Esophagus (tissue), 2 donors: ENCODE measurements around the gene DECR2. TPM values are rescaled to one million over a fixed set of nuclear protein-coding genes. Genes with fewer than 3 reads are reported as not detected.
"Not testable (repeated sequence)": the region's sequence is repeated elsewhere in the genome, so short reads cannot be mapped to it uniquely, and the experiment has no call there.

ENCODE experiments used
- H3K27ac ChIP-seq, 2 donors: one replicate each; pipeline ENCODE4 v1.5.1; 2013; ENCODE audit warnings: low read depth in 2 of 2, mild to moderate bottlenecking in 2 of 2, inconsistent platforms in 1 of 2, low read length in 1 of 2, moderate library complexity in 1 of 2
- H3K27me3 ChIP-seq, 2 donors: one replicate each; pipeline ENCODE4 v1.6.1; 2013; ENCODE audit warnings: low read length in 2 of 2, control low read depth in 1 of 2, mild to moderate bottlenecking in 1 of 2; ENCODE audit not compliant: insufficient read depth in 2 of 2, control insufficient read depth in 1 of 2
- H3K36me3 ChIP-seq, 2 donors: one replicate each; pipeline ENCODE4 v1.6.1; 2013; ENCODE audit warnings: low read length in 1 of 2; ENCODE audit not compliant: control insufficient read depth in 2 of 2, insufficient read depth in 2 of 2
- H3K4me1 ChIP-seq, 2 donors: one replicate each; pipeline ENCODE4 v1.6.1; 2013; ENCODE audit warnings: low read length in 1 of 2; ENCODE audit not compliant: control insufficient read depth in 2 of 2, insufficient read depth in 2 of 2
- H3K4me3 ChIP-seq, 2 donors: one replicate each; pipeline ENCODE4 v1.5.1; 2013; ENCODE audit warnings: low read length in 2 of 2, mild to moderate bottlenecking in 2 of 2, low read depth in 1 of 2, moderate library complexity in 1 of 2
- H3K9me3 ChIP-seq, 2 donors: one replicate each; pipeline ENCODE4 v1.6.1; 2013; ENCODE audit warnings: mild to moderate bottlenecking in 2 of 2, low read depth in 1 of 2, low read length in 1 of 2, moderate library complexity in 1 of 2; ENCODE audit not compliant: control insufficient read depth in 2 of 2, insufficient read depth in 1 of 2
- WGBS, 2 donors: extraction: QIAGEN DNeasy Blood & Tissue Kit; methylation state at CpG; one replicate each; pipeline ENCODE4 v1.1.7; 2013; 5-methylcytosine and 5-hydroxymethylcytosine counted together
- polyA plus RNA-seq, 2 donors: library from polyadenylated mRNA; stranded (reverse); fragments of 200-250 nt; gene quantifications; one replicate each; pipeline ENCODE4 v1.2.3, GENCODE V29; 2013
- donor health status: healthy with polysubstance abuse.
- donor health status: Bipolar disorder and iron deficiency.

The DECR2 gene
- polyA plus RNA-seq, 2 donors, result 15.0 to 24.2 TPM

DNA sequence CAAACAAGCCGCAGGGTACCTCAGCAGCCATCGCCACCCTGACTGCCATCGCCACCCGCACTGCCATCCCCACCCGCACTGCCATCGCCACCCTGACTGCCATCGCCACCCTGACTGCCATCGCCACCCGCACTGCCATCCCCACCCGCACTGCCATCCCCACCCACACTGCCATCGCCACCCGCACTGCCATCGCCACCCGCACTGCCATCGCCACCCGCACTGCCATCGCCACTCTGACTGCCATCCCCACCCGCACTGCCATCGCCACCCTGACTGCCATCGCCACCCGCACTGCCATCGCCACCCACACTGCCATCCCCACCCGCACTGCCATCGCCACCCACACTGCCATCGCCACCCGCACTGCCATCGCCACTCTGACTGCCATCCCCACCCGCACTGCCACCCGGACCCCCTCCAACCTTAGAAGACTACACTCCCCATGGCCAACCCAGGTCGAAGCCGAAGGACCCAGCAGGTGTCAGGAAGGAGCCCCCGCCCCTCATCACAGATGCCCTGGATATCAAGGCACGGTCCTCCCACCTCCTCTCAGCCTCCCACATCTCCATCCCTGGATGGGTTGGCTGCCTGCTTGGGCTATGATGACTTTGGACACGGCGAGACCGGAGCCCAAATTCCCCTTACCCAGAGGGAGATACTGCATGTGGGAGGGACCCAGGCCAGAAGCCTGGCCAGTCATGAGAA is 23.4 kb upstream of the DECR2 start:
- not testable (repeated sequence) for H3K4me3 ChIP-seq, H3K27me3 ChIP-seq, H3K27ac ChIP-seq, H3K9me3 ChIP-seq
- Histone ChIP-seq H3K4me1 (peaks cover 0 to 18% of the 10 kb centered on the region in 2 donors), H3K36me3 (peaks cover 0 to 41% of the 10 kb centered on the region in 2 donors)
- WGBS, 2 donors, result 92 to 93% methylated on average over 35 to 36 of the region's 36 CpGs

- Histone ChIP-seq H3K27me3 (no peaks in the 10 kb centered on the region), H3K36me3 (peaks cover 0 to 36% of the 10 kb centered on the region in 2 donors), H3K4me3 (no peak overlapping the region), H3K27ac (no peak overlapping the region), H3K4me1 (peaks cover 0 to 19% of the 10 kb centered on the region in 2 donors), H3K9me3 (no peaks in the 10 kb centered on the region)
- 59 to 70% methylated on average over 14 of the region's 14 CpGs for WGBS, 2 donors
Measured at GRCh38 chr16:378821-379182, 22.9 kb upstream of the DECR2 start.

DNA sequence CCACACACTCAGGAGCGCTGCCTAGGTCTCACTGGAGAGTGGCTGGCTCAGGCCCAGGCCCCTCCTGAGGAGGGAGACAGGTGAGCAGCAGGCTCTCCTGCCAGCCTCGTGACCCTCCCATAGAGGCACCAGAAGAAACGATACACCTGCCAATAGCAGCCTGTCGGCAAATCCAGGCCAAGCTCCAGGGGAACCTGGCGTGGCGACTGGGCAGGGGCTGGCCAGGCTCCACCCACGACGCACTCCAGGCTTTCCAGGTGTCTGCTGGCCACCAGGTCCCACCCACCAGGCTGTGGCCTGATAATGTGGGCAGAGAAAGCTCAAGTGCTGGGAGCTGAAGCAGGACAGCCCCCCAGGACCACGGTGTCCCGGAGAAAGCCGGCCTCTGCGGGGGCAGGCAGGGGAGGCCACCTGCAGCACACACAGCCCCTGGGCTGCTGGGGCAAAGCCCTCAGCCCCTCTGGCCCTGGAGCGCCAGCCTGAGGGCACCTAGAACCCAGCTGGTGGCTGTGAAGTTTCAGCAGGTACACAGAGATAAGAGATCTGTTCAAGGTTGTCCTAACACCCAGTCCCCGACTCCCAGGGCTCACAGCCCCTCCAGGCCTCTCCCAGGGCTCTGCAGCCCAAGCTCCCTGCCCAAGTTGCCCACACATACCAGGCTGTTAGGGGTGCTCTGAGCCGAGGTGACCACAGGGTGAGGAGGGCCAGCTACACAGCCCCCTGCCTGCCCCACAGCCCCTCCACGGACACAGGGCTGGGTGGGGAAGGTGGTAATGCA is 22.3 kb upstream of the DECR2 start:
- Histone ChIP-seq H3K36me3 (peaks cover 0 to 30% of the 10 kb centered on the region in 2 donors), H3K4me3 (no peak overlapping the region), H3K27ac (no peak overlapping the region), H3K4me1 (peaks cover 0 to 19% of the 10 kb centered on the region in 2 donors), H3K27me3 (no peaks in the 10 kb centered on the region), H3K9me3 (no peaks in the 10 kb centered on the region)
- 54 to 71% methylated on average over 15 to 16 of the region's 16 CpGs for WGBS, 2 donors

DNA sequence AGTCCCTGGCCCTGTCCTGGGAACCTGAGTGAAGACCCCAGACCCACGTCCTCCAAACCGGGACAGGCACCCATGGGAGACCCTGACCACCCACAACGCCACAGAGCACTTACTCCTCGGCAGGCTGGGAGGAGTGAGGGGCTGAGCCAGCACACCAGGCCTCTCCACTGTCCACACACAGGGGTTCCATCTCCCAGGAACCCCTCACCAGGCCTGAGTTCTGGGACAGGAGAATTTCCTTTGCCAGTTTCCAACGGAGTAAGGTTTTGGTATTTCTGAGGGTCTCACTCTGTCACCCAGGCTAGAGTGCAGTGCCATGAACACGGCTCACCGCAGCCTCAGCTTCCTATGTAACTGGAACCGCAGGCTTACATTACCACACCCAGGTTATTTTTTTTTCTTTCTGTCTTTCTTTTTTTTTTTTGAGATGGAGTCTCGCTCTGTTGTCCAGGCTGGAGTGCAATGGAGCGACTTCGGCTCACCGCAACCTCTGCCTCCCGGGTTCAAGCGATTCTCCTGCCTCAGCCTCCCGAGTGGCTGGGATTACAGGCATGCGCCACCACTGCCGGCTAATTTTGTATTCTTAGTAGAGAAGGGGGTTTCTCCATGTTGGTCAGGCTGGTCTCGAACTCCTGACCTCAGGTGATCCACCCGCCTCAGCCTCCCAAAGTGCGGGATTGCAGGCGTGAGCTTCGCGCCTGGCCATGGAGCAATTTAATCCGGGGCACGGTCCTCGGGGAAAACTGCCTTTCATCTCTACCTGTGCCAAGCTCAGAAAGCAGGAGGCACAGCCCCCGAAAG is 21.5 kb upstream of the DECR2 start:
- Histone ChIP-seq H3K4me1 (peaks cover 0 to 19% of the 10 kb centered on the region in 2 donors), H3K4me3 (peak overlapping the region; percentile 61 to 70), H3K27ac (no peak overlapping the region)

GRCh38 chr16:380762-381011 is 21.0 kb upstream of the DECR2 start:
- no peak overlapping the region for H3K27ac ChIP-seq

More for the DNA sequence above, 21.5 kb upstream of the DECR2 start:
- H3K36me3 ChIP-seq, result peaks cover 0 to 25% of the 10 kb centered on the region in 2 donors
- no peaks in the 10 kb centered on the region for H3K9me3 ChIP-seq
- 63 to 75% methylated on average over 27 of the region's 27 CpGs for WGBS, 2 donors
- H3K27me3 ChIP-seq, result no peaks in the 10 kb centered on the region

DNA sequence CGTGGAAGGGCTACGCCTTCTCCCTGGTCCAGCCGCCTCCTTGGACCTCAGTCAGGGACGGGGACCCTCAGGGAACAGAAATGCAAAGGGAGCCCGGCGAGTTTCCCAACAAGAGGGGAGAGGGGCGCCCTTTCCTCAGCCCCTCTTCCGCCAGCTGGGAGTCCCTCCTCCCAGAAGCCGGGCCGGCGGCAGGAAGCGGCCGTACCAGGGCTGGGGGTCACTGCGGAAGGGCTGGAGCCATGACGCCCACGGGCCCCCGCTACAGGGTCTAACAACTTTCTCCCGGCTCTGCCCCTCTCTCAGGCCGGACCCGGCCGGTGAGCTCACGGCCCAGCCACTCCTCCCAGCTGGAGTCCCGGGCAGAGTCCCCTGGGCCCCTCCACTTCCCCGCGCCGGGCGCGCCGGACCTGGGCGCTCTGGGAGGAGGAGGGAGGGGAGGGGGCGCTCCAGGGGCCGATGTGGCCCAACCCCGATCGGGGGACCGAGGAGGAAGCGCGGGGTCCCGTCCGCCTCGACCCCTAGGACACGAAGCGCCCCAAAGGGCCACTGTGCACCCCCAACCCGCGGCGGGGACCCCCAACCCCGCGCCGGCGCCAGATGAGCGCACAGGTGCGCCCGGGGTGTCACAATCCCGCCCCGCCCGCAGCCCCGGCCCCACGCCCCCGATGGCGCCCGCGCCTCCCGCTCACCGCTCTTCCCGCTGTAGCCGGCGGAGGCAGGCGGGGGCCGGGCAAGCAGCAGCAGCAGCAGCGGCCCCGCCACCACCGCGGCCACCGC is 20.5 kb upstream of the DECR2 start:
- H3K36me3 ChIP-seq, result peaks cover 0 to 20% of the 10 kb centered on the region in 2 donors
- no peaks in the 10 kb centered on the region for H3K27me3 ChIP-seq
- H3K27ac ChIP-seq, result peak overlapping the region; percentile 45 to 82
- peak overlapping the region; percentile 61 to 70 for H3K4me3 ChIP-seq
- no peaks in the 10 kb centered on the region for H3K9me3 ChIP-seq
- WGBS, 2 donors, result 1% methylated on average over 49 to 73 of the region's 73 CpGs
- peaks cover 0 to 19% of the 10 kb centered on the region in 2 donors for H3K4me1 ChIP-seq

More at GRCh38 chr16:380762-381011, 21.0 kb upstream of the DECR2 start:
- Histone ChIP-seq H3K36me3 (peaks cover 0 to 25% of the 10 kb centered on the region in 2 donors), H3K27me3 (no peaks in the 10 kb centered on the region), H3K4me1 (peaks cover 0 to 19% of the 10 kb centered on the region in 2 donors), H3K4me3 (peak overlapping the region; percentile 61 to 70), H3K9me3 (no peaks in the 10 kb centered on the region)
- WGBS, 2 donors, result 4 to 10% methylated on average over 12 of the region's 12 CpGs

- H3K27me3 ChIP-seq, result no peaks in the 10 kb centered on the region
- 1% methylated on average over 60 to 123 of the region's 123 CpGs for WGBS, 2 donors
- peak within 1 kb of the TSS; percentile 70 to 82 for H3K27ac ChIP-seq
- H3K4me1 ChIP-seq, result peaks cover 0 to 19% of the 10 kb centered on the region in 2 donors
- H3K36me3 ChIP-seq, result peaks cover 0 to 12% of the 10 kb centered on the region in 2 donors
- no peaks in the 10 kb centered on the region for H3K9me3 ChIP-seq
- peak within 1 kb of the TSS; percentile 67 to 70 for H3K4me3 ChIP-seq
Measured at GRCh38 chr16:381789-382717, 19.6 kb upstream of the DECR2 start, which contains the start of gene PGAP6. Gene PGAP6, minus strand, starts transcription at chr16:381978. Its CDS starts 157 bp downstream, at chr16:381821.

- Histone ChIP-seq H3K36me3 (peaks cover 0 to 4% of the 10 kb centered on the region in 2 donors), H3K4me1 (peaks cover 0 to 16% of the 10 kb centered on the region in 2 donors), H3K27ac (peak overlapping the region; percentile 68 to 94), H3K4me3 (peak overlapping the region; percentile 1 to 70), H3K27me3 (no peaks in the 10 kb centered on the region), H3K9me3 (no peaks in the 10 kb centered on the region)
- WGBS, 2 donors, result 23% methylated on average over 33 of the region's 33 CpGs
Measured at GRCh38 chr16:383326-384051, 18.2 kb upstream of the DECR2 start.
